H1 (cell line): ENCODE measurements around the gene KRT84. TPM values are rescaled to one million over a fixed set of nuclear protein-coding genes. Genes with fewer than 3 reads are reported as not detected.
A peak's percentile ranks its signal among the peaks of the same experiment; 100 is the strongest.

ENCODE experiments used
- CTCF ChIA-PET: fragments of 300-600 bp; sonication (Branson Sonifier 250); formaldehyde crosslinking; loops from one replicate; lab custom pipeline; 2021; ENCODE audit not compliant: partially characterized antibody; lab: Charles Lee
- POLR2A ChIA-PET: fragments of 300-600 bp; sonication (Branson Sonifier 250); formaldehyde crosslinking; loops from one replicate; lab custom pipeline; 2021; ENCODE audit warnings: inconsistent platforms; ENCODE audit not compliant: partially characterized antibody; lab: Charles Lee
- DNase-seq, 2 experiments: peaks; one replicate each; pipeline versions ENCODE4 v3.0.0 to v3.0.0-alpha.2; 2010 to 2022; ENCODE audit warnings: low spot score in 2 of 2, low read depth in 1 of 2, mixed read lengths in 1 of 2
- FAIRE-seq: peaks from 2 replicates; lab custom pipeline; 2011; peaks lifted over from hg19 to GRCh38; lab: Jason Lieb, UNC
- H2AFZ ChIP-seq: 2 replicates; pipeline ENCODE4 v1.8.1; 2012; ENCODE audit warnings: low read length, inconsistent platforms
- H2AK5ac ChIP-seq: 2 replicates; pipeline ENCODE4 v1.6.1; 2013; ENCODE audit warnings: low read depth, low read length
- H2BK120ac ChIP-seq: replicated peaks from 2 replicates; pipeline ENCODE3; 2013; ENCODE audit warnings: low read depth, low read length, inconsistent platforms
- H2BK12ac ChIP-seq: 2 replicates; pipeline ENCODE4 v1.6.1; 2013; ENCODE audit warnings: low read depth, low read length
- H2BK15ac ChIP-seq: 2 replicates; pipeline ENCODE4 v1.6.1; 2013; ENCODE audit warnings: low read length
- H2BK20ac ChIP-seq: 2 replicates; pipeline ENCODE4 v1.6.1; 2013; ENCODE audit warnings: low read length
- H2BK5ac ChIP-seq: 2 replicates; pipeline ENCODE4 v1.6.1; 2013; ENCODE audit warnings: low read depth, low read length
- H3K14ac ChIP-seq: 2 replicates; pipeline ENCODE4 v1.6.1; 2013; ENCODE audit warnings: inconsistent platforms; ENCODE audit not compliant: insufficient read length
- H3K18ac ChIP-seq: 2 replicates; pipeline ENCODE4 v1.6.1; 2013; ENCODE audit warnings: low read length; ENCODE audit errors: extremely low read depth
- H3K23ac ChIP-seq: 2 replicates; pipeline ENCODE4 v1.6.1; 2013; ENCODE audit warnings: inconsistent platforms; ENCODE audit not compliant: insufficient read length
- H3K23me2 ChIP-seq: 2 replicates; pipeline ENCODE4 v1.6.1; 2013; ENCODE audit warnings: low read depth, low read length
- H3K27ac ChIP-seq: 2 replicates; pipeline ENCODE4 v1.6.1; 2011; ENCODE audit warnings: low read depth, low read length, inconsistent platforms
- H3K27me3 ChIP-seq, 4 experiments: replicated peaks in 1 of 4; 1 replicate in 1 of 4; 2 replicates in 3 of 4; pipeline versions ENCODE4 v1.6.1 to v1.8.1; 2011 to 2013; ENCODE audit warnings: low read length in 3 of 4, mild to moderate bottlenecking in 3 of 4, inconsistent platforms in 2 of 4, mixed read lengths in 2 of 4, moderate library complexity in 1 of 4; ENCODE audit not compliant: control insufficient read depth in 3 of 4, insufficient read depth in 3 of 4; ENCODE audit errors: extremely low read depth in 1 of 4
- H3K36me3 ChIP-seq, 4 experiments: 2 replicates each; pipeline versions ENCODE4 v1.6.1 to v1.8.1; 2011 to 2013; ENCODE audit warnings: mild to moderate bottlenecking in 4 of 4, low read length in 3 of 4, moderate library complexity in 2 of 4, control low read depth in 1 of 4, inconsistent platforms in 1 of 4; ENCODE audit not compliant: insufficient read depth in 4 of 4, control insufficient read depth in 2 of 4
- H3K4ac ChIP-seq: replicated peaks from 2 replicates; pipeline ENCODE3; 2013; ENCODE audit warnings: low read length, low read depth, mixed read lengths, inconsistent platforms; ENCODE audit not compliant: insufficient read length
- H3K4me1 ChIP-seq, 4 experiments: replicated peaks in 1 of 4; 1 replicate in 1 of 4; 2 replicates in 3 of 4; pipeline versions ENCODE4 v1.6.1 to v1.8.1; 2011 to 2013; ENCODE audit warnings: low read length in 3 of 4, inconsistent platforms in 2 of 4, mixed read lengths in 1 of 4; ENCODE audit not compliant: insufficient read depth in 4 of 4, control insufficient read depth in 3 of 4
- H3K4me2 ChIP-seq, 2 experiments: 2 replicates each; pipeline versions ENCODE4 v1.6.1 to v1.8.1; 2011 to 2013; ENCODE audit warnings: low read depth in 2 of 2, low read length in 2 of 2, control low read depth in 1 of 2, inconsistent platforms in 1 of 2, mild to moderate bottlenecking in 1 of 2; ENCODE audit not compliant: insufficient read depth in 1 of 2
- H3K4me3 ChIP-seq, 4 experiments: fragments of 200-600, 300-600 bp in 1 of 4; sonication (generic), shearing (Covaris generic), sonication (Bioruptor Twin) in 1 of 4; 2 replicates each; pipeline versions ENCODE4 v1.5.1 to v1.8.1; 2011 to 2016; ENCODE audit warnings: low read length in 4 of 4, low read depth in 3 of 4, control low read depth in 2 of 4, inconsistent platforms in 2 of 4, mild to moderate bottlenecking in 2 of 4, mixed read lengths in 1 of 4, moderate library complexity in 1 of 4; ENCODE audit not compliant: insufficient read depth in 2 of 4; ENCODE audit errors: extremely low read depth in 1 of 4
- H3K56ac ChIP-seq: replicated peaks from 2 replicates; pipeline ENCODE3; 2013; ENCODE audit warnings: low read depth, mild to moderate bottlenecking, mixed read lengths, low read length, inconsistent platforms; ENCODE audit not compliant: insufficient read length
- H3K79me1 ChIP-seq: 2 replicates; pipeline ENCODE4 v1.6.1; 2013; ENCODE audit warnings: low read depth, low read length, control low read depth
- H3K79me2 ChIP-seq, 2 experiments: 2 replicates each; pipeline versions ENCODE4 v1.6.1 to v1.8.1; 2012 to 2013; ENCODE audit warnings: low read length in 2 of 2, mild to moderate bottlenecking in 2 of 2, inconsistent platforms in 1 of 2; ENCODE audit not compliant: insufficient read depth in 2 of 2, control insufficient read depth in 1 of 2
- H3K9ac ChIP-seq, 4 experiments: replicated peaks in 1 of 4; 1 replicate in 1 of 4; 2 replicates in 3 of 4; pipeline versions ENCODE4 v1.6.1 to v1.8.1; 2011 to 2013; ENCODE audit warnings: low read depth in 3 of 4, low read length in 3 of 4, control low read depth in 2 of 4, mild to moderate bottlenecking in 2 of 4, moderate library complexity in 2 of 4, inconsistent platforms in 1 of 4; ENCODE audit errors: extremely low read depth in 1 of 4
- H3K9me3 ChIP-seq, 2 experiments: 2 replicates each; pipeline versions ENCODE4 v1.6.1 to v1.8.1; 2012 to 2013; ENCODE audit warnings: mild to moderate bottlenecking in 2 of 2, moderate library complexity in 2 of 2, control low read depth in 1 of 2, inconsistent platforms in 1 of 2, low read depth in 1 of 2, low read length in 1 of 2, mixed read lengths in 1 of 2; ENCODE audit not compliant: insufficient read depth in 2 of 2
- H4K20me1 ChIP-seq, 2 experiments: replicated peaks in 1 of 2; 2 replicates each; pipeline versions ENCODE3 to v1.8.1; 2011 to 2013; ENCODE audit warnings: inconsistent platforms in 2 of 2, low read length in 2 of 2, mild to moderate bottlenecking in 1 of 2; ENCODE audit not compliant: insufficient read depth in 2 of 2, control insufficient read depth in 1 of 2
- H4K5ac ChIP-seq: 2 replicates; pipeline ENCODE4 v1.6.1; 2013; ENCODE audit warnings: low read length, low read depth, mixed read lengths, inconsistent platforms; ENCODE audit not compliant: insufficient read length
- H4K8ac ChIP-seq: 2 replicates; pipeline ENCODE4 v1.8.0; 2013; ENCODE audit warnings: mild to moderate bottlenecking, moderate library complexity, low read length, inconsistent platforms; ENCODE audit not compliant: insufficient read depth; ENCODE audit errors: extremely low read depth
- H4K91ac ChIP-seq: replicated peaks from 2 replicates; pipeline ENCODE3; 2013; ENCODE audit warnings: low read length, mixed read lengths, inconsistent platforms; ENCODE audit not compliant: insufficient read length
- BCL11A ChIP-seq, 2 experiments: IDR thresholded peaks; one replicate each; pipeline ENCODE4 v1.6.1; 2011; ENCODE audit warnings: low read depth in 2 of 2, low read length in 2 of 2, mild to moderate bottlenecking in 2 of 2
- GABPA ChIP-seq: IDR thresholded peaks from 2 replicates; pipeline ENCODE4 v1.6.1; 2011; ENCODE audit warnings: mild to moderate bottlenecking, low read length, moderate library complexity, borderline replicate concordance; ENCODE audit not compliant: insufficient read depth
- JUND ChIP-seq: IDR thresholded peaks from 2 replicates; pipeline ENCODE4 v1.6.1; 2011; ENCODE audit warnings: mild to moderate bottlenecking, improper control_type of control experiment, low read length
- KDM1A ChIP-seq: fragments of 200-600, 300-600 bp; sonication (generic); IDR thresholded peaks from 2 replicates; pipeline ENCODE4 v1.7.1; 2016; ENCODE audit warnings: mild to moderate bottlenecking, low read length, borderline replicate concordance
- NRF1 ChIP-seq: IDR thresholded peaks from 2 replicates; pipeline ENCODE4 v1.6.1; 2011; ENCODE audit warnings: mild to moderate bottlenecking, low read depth, low read length, improper control_type of control experiment
- POU5F1 ChIP-seq: IDR thresholded peaks from 2 replicates; pipeline ENCODE4 v1.6.1; 2011; ENCODE audit warnings: low read depth, mild to moderate bottlenecking, low read length, moderate library complexity
- RAD21 ChIP-seq, 2 experiments: IDR thresholded peaks in 1 of 2; conservative IDR thresholded peaks in 1 of 2; 2 replicates each; pipeline ENCODE4 v1.6.1; 2011; ENCODE audit warnings: low read depth in 2 of 2, low read length in 2 of 2, improper control_type of control experiment in 1 of 2, inconsistent platforms in 1 of 2, mild to moderate bottlenecking in 1 of 2, moderate library complexity in 1 of 2
- SP1 ChIP-seq: IDR thresholded peaks from 2 replicates; pipeline ENCODE4 v1.6.1; 2011; ENCODE audit warnings: low read depth, low read length
- TEAD4 ChIP-seq: IDR thresholded peaks from 2 replicates; pipeline ENCODE4 v1.6.1; 2012; ENCODE audit warnings: low read depth, low read length, inconsistent platforms, mixed read lengths
- YY1 ChIP-seq: IDR thresholded peaks from 2 replicates; pipeline ENCODE4 v1.6.1; 2011; ENCODE audit warnings: low read depth, mild to moderate bottlenecking, low read length
- WGBS, 2 experiments: shearing (Covaris generic) in 1 of 2; methylation state at CpG; one replicate each; pipeline versions ENCODE4 v1.1.6 to v1.1.7; 2013 to 2015; ENCODE audit warnings: low lambda C conversion rate in 2 of 2, mixed read lengths in 2 of 2, inconsistent platforms in 1 of 2, low coverage in 1 of 2, missing lambda C conversion rate in 1 of 2; ENCODE audit not compliant: insufficient replicate concordance in 2 of 2, insufficient coverage in 1 of 2, insufficient read length in 1 of 2; ENCODE audit errors: extremely low coverage in 1 of 2, missing lambda C conversion rate in 1 of 2; 5-methylcytosine and 5-hydroxymethylcytosine counted together
- polyA plus RNA-seq, 7 experiments: library from polyadenylated mRNA; depleted of rRNA in 3 of 7; stranded (reverse) in 5 of 7; unstranded in 2 of 7; fragments of >200 nt in 5 of 7; fragments of 200-250 nt in 2 of 7; gene quantifications; 1 replicate in 5 of 7; 2 replicates in 1 of 7; 4 replicates in 1 of 7; pipeline versions ENCODE4 v1.2.1 to v1.2.3, GENCODE V29; 2011 to 2013; ENCODE audit warnings: missing spikeins in 2 of 7, mixed read lengths in 2 of 7
- total RNA-seq: library from RNA; stranded (reverse); fragmentation: NEBNext Ultra II Directional; extraction: Animal tissue kit (Norgen Biotek cat#: 25700); gene quantifications from 2 replicates; pipeline ENCODE4 v1.2.1, GENCODE V29; 2021

Gene KRT84
- total and polyA plus RNA-seq, 2 of the 8 experiments (the other 6 are each of a cell fraction or from before 2014, with no cell fraction given) = not detected

DNA sequence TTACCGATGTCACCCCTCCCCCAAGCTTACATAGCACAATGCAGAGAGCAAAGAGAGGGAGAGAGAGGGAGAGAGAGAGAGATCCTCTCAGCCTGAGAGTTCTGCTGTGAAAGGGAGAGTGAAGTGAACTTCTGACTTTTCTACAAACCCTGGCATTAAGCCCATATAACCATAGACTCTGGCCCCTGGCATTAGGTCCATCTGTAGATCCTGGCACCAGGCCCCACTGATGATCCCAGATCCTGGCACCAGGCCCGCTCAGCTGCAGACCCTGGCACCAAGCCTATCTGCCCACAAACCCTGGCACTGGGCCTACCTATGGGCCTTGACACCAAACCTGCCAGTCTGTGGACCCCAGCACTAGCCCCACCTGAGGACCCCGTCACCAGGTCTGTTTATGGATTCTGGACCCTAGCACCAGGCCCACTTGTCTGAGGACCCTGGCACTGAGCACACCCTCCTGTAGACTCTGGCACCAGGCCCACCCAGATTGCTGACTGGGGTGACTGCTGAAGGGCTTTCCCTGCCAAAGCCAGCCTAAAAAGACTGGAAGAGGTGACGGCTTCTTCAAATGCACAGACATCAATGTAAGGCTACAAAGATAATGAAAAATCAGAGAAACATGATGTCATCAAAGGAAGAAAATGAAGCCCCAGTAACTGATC is 49.7 kb downstream of the KRT84 start:
- H3K23me2 ChIP-seq = no peaks in the 10 kb centered on the region
- no peaks in the 10 kb centered on the region for H3K36me3 ChIP-seq
- H3K27me3 ChIP-seq = no peaks in the 10 kb centered on the region
- no peak overlapping the region for H2BK120ac ChIP-seq
- H2BK20ac ChIP-seq = no peak overlapping the region
- no peak overlapping the region for H3K14ac ChIP-seq
- ChIA-PET POLR2A (no interaction called here), CTCF (interaction anchor here (0.6 to 10.9 kb wide), 8 partner anchors 7 to 181 kb away, joined by 3 to 126 read pairs (median 4); no protein-coding TSS in a partner anchor)
- H4K8ac ChIP-seq = peak overlapping the region; percentile 58; the same call in 1 of the 2 replicates
- H3K27ac ChIP-seq = no peak overlapping the region
- H3K9ac ChIP-seq = no peak overlapping the region
- no peak overlapping the region for H4K5ac ChIP-seq
- H2AK5ac ChIP-seq = no peak overlapping the region
- H3K23ac ChIP-seq = no peak overlapping the region
- no peak overlapping the region for H4K91ac ChIP-seq
- whole genome bisulfite sequencing, 2 experiments = 85% methylated on average over 4 of the region's 4 CpGs; no CpG with 5 or more reads in 1 of the 2 experiments
- H2BK5ac ChIP-seq = no peak overlapping the region
- no peak for FAIRE-seq
- no peak overlapping the region for H2BK15ac ChIP-seq
- peak overlapping the region; percentile 61; the same call in 1 of the 2 replicates for H2AFZ ChIP-seq
- no peak overlapping the region for H2BK12ac ChIP-seq
- no peak overlapping the region; the same call in 1 of the 2 replicates for H3K18ac ChIP-seq
- no peak overlapping the region for H3K4ac ChIP-seq
- H3K4me1 ChIP-seq = peaks cover 0 to 3% (median 0%) of the 10 kb centered on the region in 4 experiments; a peak in 1 of 7 replicates
- no peaks in the 10 kb centered on the region for H4K20me1 ChIP-seq
- DNase-seq = no peak
- no peak overlapping the region for H3K4me2 ChIP-seq
- no peak overlapping the region for H3K56ac ChIP-seq
- no peaks in the 10 kb centered on the region for H3K79me1 ChIP-seq
- H3K4me3 ChIP-seq = no peak overlapping the region
- no peaks in the 10 kb centered on the region for H3K79me2 ChIP-seq
- no peaks in the 10 kb centered on the region for H3K9me3 ChIP-seq
- TF ChIP-seq GABPA = no peak
- TF ChIP-seq TEAD4 = no peak
- TF ChIP-seq JUND = no peak
- no peak for TF ChIP-seq NRF1
- TF ChIP-seq POU5F1 = no peak
- no peak for TF ChIP-seq YY1
- no peak for TF ChIP-seq SP1
- TF ChIP-seq RAD21 (IDR thresholded peaks at IDR 0.05 in 1 of 2, conservative IDR thresholded peaks at IDR 0.05 in 1 of 2; ENCODE audit: low read depth in 2 of 2, low read length in 2 of 2) = no peak
- TF ChIP-seq BCL11A (IDR thresholded peaks at IDR 0.05; ENCODE audit: low read depth in 2 of 2, low read length in 2 of 2) = no peak
- TF ChIP-seq KDM1A = no peak
